D341Med (cell line): ENCODE results near the gene DIS3L2.

ENCODE experiments used
- DNase-seq: peaks from one replicate; pipeline ENCODE4 v3.0.0; 2012; ENCODE audit warnings: low spot score

Gene DIS3L2

GRCh38 chr2:232184346-232184745 lies 222.8 kb downstream of the DIS3L2 start:
- no peak for DNase-seq

GRCh38 chr2:232190796-232191195 lies 229.3 kb downstream of the DIS3L2 start:
- DNase-seq: no peak

DNA sequence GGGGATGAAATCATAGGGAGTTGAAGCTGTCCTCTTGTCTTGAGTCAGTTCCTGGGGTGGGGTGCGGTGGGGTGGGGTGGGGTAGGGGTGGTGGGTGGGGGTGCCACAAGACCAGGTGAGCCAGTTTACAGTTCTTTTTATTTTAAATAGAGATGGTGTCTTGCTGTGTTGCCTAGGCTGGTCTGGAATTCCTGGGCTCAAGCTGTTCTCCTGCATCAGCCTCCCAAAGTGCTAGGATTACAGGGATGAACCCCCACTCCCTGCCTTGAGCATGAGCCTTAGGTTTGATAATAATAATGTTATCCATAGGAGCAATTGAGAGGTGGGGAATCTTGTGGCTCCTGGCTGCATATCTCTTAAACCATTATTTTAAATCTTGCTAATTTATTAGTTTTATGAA lies 234.0 kb downstream of the DIS3L2 start:
- no peak for DNase-seq

DNA sequence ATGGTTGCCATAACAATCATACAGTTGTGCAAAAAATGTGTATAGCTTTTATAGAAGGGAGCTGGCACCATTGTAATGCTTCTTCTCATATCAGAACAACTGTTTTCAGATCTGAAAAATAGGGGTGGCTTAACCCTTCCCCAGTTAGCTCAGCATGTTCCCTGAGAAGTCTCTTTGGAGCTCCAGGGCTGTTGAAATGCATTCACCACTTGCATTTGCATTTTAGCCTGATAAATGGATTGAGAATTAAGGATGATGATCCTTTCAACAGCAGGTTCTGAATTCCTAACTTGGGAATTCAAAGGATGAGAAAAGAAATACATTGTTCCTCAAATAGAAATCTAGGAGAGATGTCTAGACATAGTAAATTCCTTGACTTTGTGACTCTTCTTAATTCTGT lies 235.3 kb downstream of the DIS3L2 start:
- no peak for DNase-seq

DNA sequence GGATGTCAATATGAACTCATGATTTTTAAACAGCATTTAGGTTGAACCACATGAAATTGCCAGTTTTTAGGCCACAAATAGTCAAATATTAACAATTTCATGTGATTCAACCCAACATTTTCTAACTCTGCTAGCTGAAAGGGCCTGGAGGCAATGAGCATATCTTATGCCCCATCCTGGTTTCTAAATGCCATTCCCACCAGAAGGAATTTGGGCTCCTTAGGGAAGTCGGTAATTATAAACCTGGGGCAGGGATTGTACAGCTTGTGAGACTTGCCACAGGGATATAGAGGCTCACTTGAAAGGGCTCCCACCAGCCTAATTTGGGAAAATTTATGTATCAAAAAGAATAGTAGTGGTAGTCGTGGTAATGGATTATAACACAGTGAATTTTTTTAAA lies 238.7 kb downstream of the DIS3L2 start:
- DNase-seq: no peak

- DNase-seq: no peak
Observed at GRCh38 chr2:232203166-232203891, 241.8 kb downstream of the DIS3L2 start.

GRCh38 chr2:232203936-232204335 lies 242.4 kb downstream of the DIS3L2 start:
- DNase-seq: no peak

DNA sequence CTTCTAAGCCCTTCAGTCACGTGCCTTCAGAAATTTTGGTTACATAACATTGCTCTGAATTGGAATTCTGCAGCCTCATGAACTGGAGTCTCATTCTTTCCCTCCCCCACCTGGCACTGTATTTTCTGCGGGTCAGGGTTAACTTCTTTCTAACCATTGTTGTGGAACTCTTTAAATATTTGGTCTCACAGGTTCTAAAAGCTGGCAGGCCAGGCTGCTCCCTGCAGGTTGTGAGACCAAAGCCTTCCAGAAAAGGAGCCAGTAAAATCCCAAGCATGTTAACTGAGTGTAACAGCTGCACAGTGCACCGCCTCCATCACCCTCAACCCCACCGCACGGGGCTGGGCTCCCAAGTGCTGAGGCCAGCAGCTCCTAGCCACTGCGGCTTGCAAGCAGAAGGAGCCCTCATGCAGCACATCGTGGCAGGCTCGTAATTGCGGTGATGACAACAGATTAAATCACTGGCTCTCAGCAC lies 243.0 kb downstream of the DIS3L2 start:
- DNase-seq: no peak

DNA sequence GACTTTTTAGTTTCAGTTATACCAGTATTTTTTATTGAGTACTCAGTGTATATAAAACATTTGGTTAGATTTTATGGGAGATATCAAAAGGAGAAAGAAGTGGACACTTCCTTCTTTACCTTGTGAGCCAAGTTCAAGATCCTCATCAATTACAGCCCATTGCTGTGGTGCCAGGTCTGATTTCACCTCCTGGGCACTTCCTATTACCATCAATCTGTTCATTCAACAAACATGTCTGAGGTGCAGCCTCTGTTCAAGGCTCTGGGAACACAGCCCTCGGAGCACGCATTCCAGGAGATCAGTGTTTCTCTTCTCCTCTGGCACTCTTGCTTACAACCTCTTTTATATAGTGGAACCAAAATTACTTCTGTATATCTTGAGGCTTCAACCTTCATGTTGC lies 245.7 kb downstream of the DIS3L2 start:
- no peak for DNase-seq

- DNase-seq: no peak
Observed at GRCh38 chr2:232210306-232210705, 248.8 kb downstream of the DIS3L2 start.

DNA sequence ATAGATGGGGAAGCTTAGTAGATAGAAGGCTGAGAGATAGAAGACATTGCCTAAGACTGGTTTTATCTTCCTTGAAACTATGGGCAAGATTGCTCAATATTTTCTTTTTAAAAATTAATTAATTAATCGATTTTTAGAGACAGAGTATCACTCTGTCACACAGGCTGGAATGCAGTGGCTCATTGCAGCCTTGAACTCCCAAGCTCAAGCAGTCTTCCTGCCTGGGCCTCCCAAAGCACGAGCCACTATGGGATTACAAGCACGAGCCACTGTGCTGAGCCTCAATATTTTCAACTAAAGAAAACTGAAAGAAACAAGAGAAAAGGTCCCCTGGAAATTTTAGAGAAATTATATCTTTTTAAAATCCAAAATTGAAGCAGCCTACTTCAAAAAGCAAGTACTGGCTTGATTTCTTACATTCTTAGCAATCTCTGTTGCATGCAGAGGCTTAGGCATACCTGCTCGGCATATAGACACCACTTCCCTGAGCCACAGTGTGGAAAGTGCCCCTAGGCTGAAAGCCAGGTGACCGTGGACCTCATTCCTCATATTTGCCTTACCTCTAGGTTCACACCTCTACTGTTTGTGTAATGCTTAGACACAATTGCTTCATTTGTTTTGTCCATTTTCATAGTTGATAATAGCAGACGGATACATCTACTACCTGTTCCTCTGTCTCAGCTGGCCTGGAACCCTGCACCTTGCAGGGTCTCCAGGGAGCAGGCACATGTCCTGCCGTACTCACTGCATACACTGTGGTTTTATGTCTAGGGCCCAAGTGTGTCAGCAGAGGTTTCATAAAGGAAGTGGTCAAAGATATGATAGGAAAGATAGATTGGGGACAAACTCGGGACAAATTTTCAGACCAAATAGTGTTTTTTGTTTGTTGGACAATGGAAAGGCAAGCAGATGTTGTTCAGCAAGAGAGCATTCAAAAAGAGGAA lies 250.5 kb downstream of the DIS3L2 start:
- no peak for DNase-seq

GRCh38 chr2:232213176-232213575 lies 251.7 kb downstream of the DIS3L2 start:
- DNase-seq: no peak

GRCh38 chr2:232214053-232214452 lies 252.5 kb downstream of the DIS3L2 start:
- DNase-seq: no peak

- DNase-seq: no peak
Observed at GRCh38 chr2:232216028-232216427, 254.5 kb downstream of the DIS3L2 start.

GRCh38 chr2:232218778-232219495 lies 257.4 kb downstream of the DIS3L2 start:
- no peak for DNase-seq

DNA sequence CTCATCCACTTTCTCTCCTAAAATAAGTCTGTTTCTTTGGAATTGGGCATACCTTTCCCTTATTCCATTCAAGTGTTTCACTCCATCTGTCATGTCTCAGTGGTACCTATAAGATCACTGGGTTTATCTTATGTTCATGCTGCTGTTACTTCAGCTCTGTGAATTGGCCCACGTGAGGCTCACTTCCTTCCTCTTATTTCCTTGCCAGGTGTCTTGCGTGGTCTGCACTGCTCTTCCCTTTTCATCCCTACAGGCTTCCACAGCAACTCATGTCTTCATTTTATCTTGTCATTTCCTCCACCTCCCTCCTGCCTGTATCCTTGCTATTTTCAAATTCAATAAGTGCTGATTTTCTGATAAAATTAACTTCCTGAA lies 258.0 kb downstream of the DIS3L2 start:
- DNase-seq: no peak

DNA sequence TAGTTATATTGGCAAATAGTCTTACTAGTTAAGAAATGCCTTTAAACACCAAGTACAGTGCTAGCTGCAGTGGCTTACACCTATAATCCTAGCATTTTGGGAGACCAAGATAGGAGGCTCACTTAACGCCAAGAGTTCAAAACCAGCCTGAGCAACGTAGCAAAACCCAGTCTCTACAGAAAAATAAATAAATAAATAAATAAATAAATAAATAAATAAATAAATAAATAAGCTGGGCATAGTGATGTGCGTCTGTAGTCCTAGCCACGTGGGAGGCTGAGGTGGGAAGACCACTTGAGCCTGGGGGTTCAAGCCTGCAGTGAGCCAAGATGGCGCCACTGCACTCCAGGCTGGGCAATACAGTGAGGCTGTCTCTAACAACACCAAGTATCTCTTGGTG lies 258.4 kb downstream of the DIS3L2 start:
- no peak for DNase-seq

DNA sequence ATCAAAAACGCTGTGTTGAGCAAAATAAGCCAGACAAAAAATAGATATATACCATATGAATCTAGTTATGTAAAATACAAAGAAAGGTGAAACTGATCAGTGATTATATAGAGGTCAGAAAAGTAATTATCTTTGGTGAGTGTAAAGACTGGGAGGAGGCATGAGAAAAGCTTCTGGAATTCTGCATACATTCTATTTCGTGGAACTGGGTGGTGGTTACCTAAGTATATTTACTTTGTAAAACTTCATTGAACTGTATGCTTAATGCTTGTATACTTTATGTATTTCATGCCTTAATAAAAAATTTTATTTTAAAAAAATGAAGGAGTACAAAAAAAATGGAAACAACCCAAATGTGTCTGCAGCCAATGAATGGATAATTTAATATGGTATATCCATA lies 263.9 kb downstream of the DIS3L2 start:
- no peak for DNase-seq

GRCh38 chr2:232225895-232226294 lies 264.4 kb downstream of the DIS3L2 start:
- DNase-seq: no peak

- no peak for DNase-seq
Observed at GRCh38 chr2:232228332-232228731, 266.8 kb downstream of the DIS3L2 start.

DNA sequence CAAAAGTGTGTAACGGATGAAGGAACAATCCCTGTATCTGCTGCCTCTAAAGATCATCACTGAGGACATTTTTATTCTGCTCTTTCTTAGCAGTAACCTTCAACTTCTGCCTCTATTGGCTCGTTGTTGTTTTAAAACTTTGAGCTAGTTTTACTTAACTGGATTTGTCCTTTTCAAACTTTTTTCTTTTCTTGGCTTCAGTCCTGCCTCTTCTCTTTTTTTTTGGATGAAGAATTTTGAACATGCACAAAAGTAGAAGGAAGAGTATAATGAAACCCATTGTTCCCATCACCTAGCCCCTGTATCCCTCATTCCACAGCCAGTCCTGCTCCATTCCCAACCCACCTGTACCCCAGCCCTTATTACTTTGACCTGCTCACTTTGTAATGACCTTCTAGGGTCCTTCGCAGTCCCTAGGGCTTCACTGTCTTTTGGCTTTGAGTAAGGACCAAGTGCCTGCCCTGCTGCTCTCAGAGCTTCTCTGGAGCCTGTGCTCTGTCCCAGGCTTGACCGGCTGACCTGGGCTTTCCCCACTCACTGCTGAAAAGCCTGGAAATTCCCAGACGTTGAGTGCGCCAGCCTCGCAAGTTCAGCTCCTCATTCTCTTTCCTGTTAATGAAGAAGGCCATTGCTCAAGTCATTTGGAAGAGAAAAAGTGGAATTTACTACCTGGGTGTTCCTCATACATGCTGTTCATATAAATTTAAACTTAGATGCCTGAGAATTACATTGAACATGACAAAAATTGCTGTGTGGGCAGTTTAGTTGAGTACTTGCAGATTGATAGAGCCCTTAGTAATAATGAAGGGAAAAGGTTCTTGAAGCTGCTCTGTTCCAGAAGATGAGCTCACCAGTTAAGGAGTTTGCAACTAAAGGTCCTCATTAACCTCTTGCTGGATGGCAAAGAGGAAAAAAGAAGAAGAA lies 267.7 kb downstream of the DIS3L2 start:
- DNase-seq: no peak
